ENCODE results near the gene PDLIM1. TPM values are rescaled to one million over a fixed set of nuclear protein-coding genes. Genes with fewer than 3 reads are reported as not detected.

The PDLIM1 gene
- total and polyA plus RNA-seq, 2 of the 8 experiments (the other 6 are each of a cell fraction or from before 2014, with no cell fraction given), result 169 to 245 TPM

- Histone ChIP-seq H3K27ac (ENCODE audit: low read depth, low read length) (no peak overlapping the region), H3K14ac (ENCODE audit: insufficient read length) (no peak overlapping the region), H2BK120ac (replicated peaks; ENCODE audit: low read depth, low read length) (no peak overlapping the region), H4K5ac (ENCODE audit: insufficient read length, low read depth, low read length) (no peak overlapping the region), H3K56ac (replicated peaks; ENCODE audit: insufficient read length, low read depth, low read length) (no peak overlapping the region), H3K27me3 (replicated peaks in 1 of 4; ENCODE audit: control insufficient read depth in 3 of 4, extremely low read depth in 1 of 4, insufficient read depth in 3 of 4, low read length in 3 of 4) (no peaks in the 10 kb centered on the region), H3K18ac (ENCODE audit: extremely low read depth, low read length) (no peak overlapping the region), H3K4ac (replicated peaks; ENCODE audit: insufficient read length, low read depth, low read length) (no peak overlapping the region), H2AFZ (ENCODE audit: low read length) (no peak overlapping the region), H3K23me2 (ENCODE audit: low read depth, low read length) (peaks cover 3% of the 10 kb centered on the region; the same call in 1 of the 2 replicates), H4K8ac (ENCODE audit: extremely low read depth, insufficient read depth, low read length) (no peak overlapping the region), H4K20me1 (replicated peaks in 1 of 2; ENCODE audit: control insufficient read depth in 1 of 2, insufficient read depth in 2 of 2, low read length in 2 of 2) (no peaks in the 10 kb centered on the region), H3K9me3 (ENCODE audit: insufficient read depth in 2 of 2, low read depth in 1 of 2, low read length in 1 of 2) (0 out of 4 replicates have a peak, but pooled peaks cover 0 to 3% of the 10 kb centered on the region in 2 experiments), H2AK5ac (ENCODE audit: low read depth, low read length) (no peak overlapping the region), H2BK5ac (ENCODE audit: low read depth, low read length) (no peak overlapping the region), H3K4me2 (ENCODE audit: insufficient read depth in 1 of 2, low read depth in 2 of 2, low read length in 2 of 2) (no peak overlapping the region), H3K4me3 (ENCODE audit: extremely low read depth in 1 of 4, insufficient read depth in 2 of 4, low read depth in 3 of 4, low read length in 4 of 4) (no peak overlapping the region), H2BK20ac (ENCODE audit: low read length) (no peak overlapping the region), H3K36me3 (ENCODE audit: control insufficient read depth in 2 of 4, insufficient read depth in 4 of 4, low read length in 3 of 4) (peaks cover 6 to 30% (median 19%) of the 10 kb centered on the region in 4 experiments), H2BK12ac (ENCODE audit: low read depth, low read length) (no peak overlapping the region), H3K4me1 (replicated peaks in 1 of 4; ENCODE audit: control insufficient read depth in 3 of 4, insufficient read depth in 4 of 4, low read length in 3 of 4) (peaks cover 0 to 3% (median 1%) of the 10 kb centered on the region in 4 experiments; a peak in 2 of 7 replicates), H4K91ac (replicated peaks; ENCODE audit: insufficient read length, low read length) (no peak overlapping the region), H3K9ac (replicated peaks in 1 of 4; ENCODE audit: extremely low read depth in 1 of 4, low read depth in 3 of 4, low read length in 3 of 4) (no peak overlapping the region), H3K79me1 (ENCODE audit: low read depth, low read length) (peaks cover 2% of the 10 kb centered on the region; the same call in 1 of the 2 replicates), H3K79me2 (ENCODE audit: control insufficient read depth in 1 of 2, insufficient read depth in 2 of 2, low read length in 2 of 2) (peaks cover 0 to 52% of the 10 kb centered on the region in 2 experiments; a peak in 2 of 4 replicates), H3K23ac (ENCODE audit: insufficient read length) (no peak overlapping the region), H2BK15ac (ENCODE audit: low read length) (no peak overlapping the region)
- TF ChIP-seq CTBP2 (IDR thresholded peaks at IDR 0.05; ENCODE audit: borderline replicate concordance, insufficient read depth, insufficient read length, low read length) (no peak), KDM4A (IDR thresholded peaks at IDR 0.05; ENCODE audit: low read depth, low read length, severe bottlenecking) (no peak), GABPA (IDR thresholded peaks at IDR 0.05; ENCODE audit: borderline replicate concordance, insufficient read depth, low read length) (no peak)
- WGBS, 2 experiments (ENCODE audit: extremely low coverage in 1 of 2, insufficient coverage in 1 of 2, insufficient read length in 1 of 2, insufficient replicate concordance in 2 of 2, low coverage in 1 of 2, low lambda C conversion rate in 2 of 2, missing lambda C conversion rate in 1 of 2), result 93% methylated on average over 3 of the region's 3 CpGs; no CpG with 5 or more reads in 1 of the 2 experiments
- FAIRE-seq, result no peak
- CTCF ChIA-PET (ENCODE audit: partially characterized antibody), result interaction anchor here (1.0 to 2.9 kb wide), 4 partner anchors 11 to 121 kb away, joined by 3 to 15 read pairs (median 5); no protein-coding TSS in a partner anchor
- POLR2A ChIA-PET (ENCODE audit: partially characterized antibody), result interaction anchor here (1.3 to 1.6 kb wide), 2 partner anchors 10 to 24 kb away, joined by 4 read pairs; no protein-coding TSS in a partner anchor
- peak in 1 of 2 experiments; percentile 17 for DNase-seq (ENCODE audit: low read depth in 1 of 2, low spot score in 2 of 2)
Measured at GRCh38 chr10:95254629-95255028, 36.2 kb downstream of the PDLIM1 start.

Data from H1 (cell line).